K562 (cell line): ENCODE data around the gene OTOR.

Source experiments
- CBFB ChIP-seq: sonication (generic); formaldehyde crosslinking; IDR thresholded peaks from 2 replicates; pipeline ENCODE4 v1.4.0; 2020; ENCODE audit warnings: mild to moderate bottlenecking, missing genetic modification reagents
- CTCF ChIP-seq, 3 experiments: IDR thresholded peaks in 2 of 3; conservative IDR thresholded peaks in 1 of 3; 2 replicates each; pipeline ENCODE4 v1.5.1; 2011 to 2012; ENCODE audit warnings: low read length in 3 of 3, mild to moderate bottlenecking in 3 of 3, control low read depth in 2 of 3, improper control_type of control experiment in 1 of 3, inconsistent platforms in 1 of 3, low read depth in 1 of 3, mixed read lengths in 1 of 3, moderate library complexity in 1 of 3; ENCODE audit not compliant: insufficient read depth in 2 of 3
- POLR2AphosphoS5 ChIP-seq: IDR thresholded peaks from 2 replicates; pipeline ENCODE4 v1.6.1; 2011; ENCODE audit warnings: mild to moderate bottlenecking, low read depth, low read length, moderate library complexity; ENCODE audit not compliant: control insufficient read depth, insufficient read depth
- POLR2B ChIP-seq: fragments of 450-650 bp; IDR thresholded peaks from 2 replicates; pipeline ENCODE4 v1.6.1; 2018; ENCODE audit warnings: low read depth; ENCODE audit not compliant: partially characterized antibody
- USF1 ChIP-seq: sonication (generic); formaldehyde crosslinking; IDR thresholded peaks from 2 replicates; pipeline ENCODE4 v1.9.0; 2022; ENCODE audit warnings: mild to moderate bottlenecking, missing genetic modification reagents
- YY1 ChIP-seq, 3 experiments: IDR thresholded peaks; 2 replicates each; pipeline ENCODE4 v1.6.1; 2011; ENCODE audit warnings: low read length in 2 of 3, mild to moderate bottlenecking in 2 of 3, moderate library complexity in 2 of 3, borderline replicate concordance in 1 of 3, control low read depth in 1 of 3, low read depth in 1 of 3; ENCODE audit not compliant: insufficient read depth in 3 of 3, insufficient replicate concordance in 2 of 3, control insufficient read depth in 1 of 3, insufficient read length in 1 of 3; ENCODE audit errors: extremely low read depth in 1 of 3
- ZNF24 ChIP-seq: fragments of 450-650 bp; IDR thresholded peaks from 2 replicates; pipeline ENCODE4 v1.6.1; 2016

- TF ChIP-seq POLR2B = no peak
- no peak for TF ChIP-seq USF1 (CRISPR knock-in tag)
- no peak for TF ChIP-seq YY1 (IDR thresholded peaks at IDR 0.05; ENCODE audit: borderline replicate concordance in 1 of 3, control insufficient read depth in 1 of 3, extremely low read depth in 1 of 3, insufficient read depth in 3 of 3, insufficient read length in 1 of 3, insufficient replicate concordance in 2 of 3, low read depth in 1 of 3, low read length in 2 of 3)
- no peak for TF ChIP-seq CTCF (IDR thresholded peaks at IDR 0.05 in 2 of 3, conservative IDR thresholded peaks at IDR 0.05 in 1 of 3; ENCODE audit: insufficient read depth in 2 of 3, low read depth in 1 of 3, low read length in 3 of 3)
- TF ChIP-seq CBFB = no peak
- TF ChIP-seq ZNF24 = no peak
- no peak for TF ChIP-seq POLR2AphosphoS5
These were observed 3.9 kb upstream of the OTOR start for GRCh38 chr20:16744178-16744807.
